GM12878 (cell line): ENCODE data around the gene CHID1.

ENCODE experiments used
- RBBP5 ChIP-seq: fragments of 200-600 bp; sonication (generic); conservative IDR thresholded peaks from 2 replicates; pipeline ENCODE4 v1.6.1; 2016
- SP1 ChIP-seq: IDR thresholded peaks from one replicate; pipeline ENCODE4 v1.6.1; 2011; ENCODE audit warnings: low read depth, low read length

- TF ChIP-seq RBBP5: no peak
- TF ChIP-seq SP1: no peak
Observed at GRCh38 chr11:868802-869201, 41.8 kb downstream of the CHID1 start.
